NCI-H1694 treated with DMSO at 0.1 percent for 48 hours (cell line): ENCODE results near the gene CPNE4.

ENCODE experiments used
- DNase-seq: peaks from one replicate; lab custom pipeline; 2025; lab: John Stamatoyannopoulos, UW

CPNE4 gene

DNA sequence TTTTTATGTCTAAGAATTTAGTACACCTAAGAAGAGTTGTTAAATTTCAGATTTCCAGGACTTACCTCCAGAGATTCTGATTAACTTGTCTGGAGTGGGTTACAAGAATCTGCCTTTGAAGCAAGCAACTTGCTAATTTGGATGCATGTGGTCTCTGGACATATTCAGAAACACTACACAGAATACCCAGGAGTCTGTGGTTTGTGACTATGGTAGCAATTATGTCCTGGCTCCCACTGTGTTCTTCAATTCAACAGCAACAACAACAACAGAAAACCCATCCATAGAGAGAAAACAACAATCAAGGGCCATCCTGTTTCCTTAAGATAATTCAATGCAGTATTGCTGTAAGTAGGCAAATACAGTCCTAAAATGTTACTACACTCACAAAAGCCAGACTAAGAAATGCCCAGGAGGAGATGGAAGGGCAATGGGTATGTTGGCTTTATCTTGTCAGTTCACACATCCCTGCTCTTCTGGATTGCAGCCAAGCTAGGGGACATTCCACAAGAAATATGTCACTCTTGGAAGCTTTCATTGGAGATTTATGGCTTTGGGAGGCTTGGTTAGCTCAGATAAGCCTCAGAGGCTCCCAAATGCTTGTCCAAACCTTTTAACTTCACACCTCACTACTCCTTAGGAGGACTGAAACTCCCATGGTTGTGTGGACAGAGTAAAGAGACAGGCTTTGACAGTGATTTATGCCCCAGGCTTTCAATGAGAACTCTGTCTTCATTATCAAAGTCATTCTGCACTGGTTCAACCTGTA lies 432.6 kb downstream of the CPNE4 start:
- no peak for DNase-seq

DNA sequence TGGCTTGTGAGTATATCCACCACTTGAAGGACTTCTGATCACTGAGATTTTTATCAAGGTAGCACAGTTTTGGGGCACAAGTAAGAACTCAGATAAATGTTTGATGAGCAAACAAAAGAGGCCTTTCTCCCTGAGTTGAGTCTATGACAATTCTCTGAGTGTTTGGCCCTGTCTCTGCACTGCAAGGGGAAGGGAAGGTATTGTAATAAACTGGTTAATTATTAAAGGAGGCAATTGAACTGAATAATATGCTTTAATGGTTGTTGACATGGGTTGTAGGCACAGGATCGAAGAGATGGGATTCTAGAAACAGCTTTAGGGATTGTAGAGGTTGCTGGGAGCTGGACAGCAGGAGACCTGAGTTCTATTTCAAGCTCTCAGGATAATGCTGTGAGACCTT lies 437.0 kb downstream of the CPNE4 start:
- no peak for DNase-seq

DNA sequence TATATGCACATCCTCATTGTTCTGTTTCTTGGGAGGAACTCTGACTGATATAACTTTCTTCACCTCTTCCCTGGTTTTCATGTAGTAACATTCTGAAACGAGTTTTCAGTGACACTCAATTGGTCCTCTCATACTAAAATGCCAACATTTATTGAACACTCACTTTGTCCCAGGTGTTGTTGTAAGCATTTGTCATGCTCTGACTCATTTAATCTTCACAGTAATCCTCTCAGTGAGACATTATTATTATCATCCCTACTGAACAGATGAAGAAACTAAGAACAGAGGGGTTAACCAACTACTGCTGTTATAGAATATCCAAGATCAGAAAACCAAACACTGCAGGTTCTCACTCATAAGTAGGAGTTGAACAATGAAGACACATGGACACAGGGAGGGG lies 437.9 kb downstream of the CPNE4 start:
- no peak for DNase-seq

DNA sequence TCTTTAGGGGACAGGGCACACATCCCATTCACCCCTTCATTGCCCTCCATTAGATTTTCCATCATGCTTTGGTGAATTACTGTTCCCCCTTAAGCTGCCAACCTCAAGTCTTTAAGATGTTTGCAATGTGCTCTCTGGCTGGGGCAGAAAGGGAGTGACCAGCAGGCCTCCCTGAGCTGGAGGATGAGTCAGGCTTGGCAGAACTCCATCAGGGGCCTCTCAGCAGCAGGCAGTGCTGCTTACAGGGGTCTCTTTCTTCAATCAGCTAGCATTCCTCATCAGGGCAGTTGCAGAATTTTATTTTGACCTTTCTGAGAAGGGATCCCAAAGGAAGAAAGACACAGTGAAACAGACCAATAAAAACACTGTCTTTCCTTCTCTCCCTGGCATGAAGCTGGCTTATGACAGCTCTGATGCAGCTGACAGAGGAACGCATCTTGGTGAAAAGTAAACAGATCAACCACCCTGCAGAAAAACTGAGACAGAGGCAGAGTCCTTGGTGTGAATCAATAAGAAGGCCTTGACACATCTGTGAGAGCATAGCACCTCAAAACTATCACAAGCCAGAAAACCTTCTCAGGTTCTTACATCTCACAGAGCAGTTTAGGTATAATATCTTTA lies 443.3 kb downstream of the CPNE4 start:
- DNase-seq: no peak

DNA sequence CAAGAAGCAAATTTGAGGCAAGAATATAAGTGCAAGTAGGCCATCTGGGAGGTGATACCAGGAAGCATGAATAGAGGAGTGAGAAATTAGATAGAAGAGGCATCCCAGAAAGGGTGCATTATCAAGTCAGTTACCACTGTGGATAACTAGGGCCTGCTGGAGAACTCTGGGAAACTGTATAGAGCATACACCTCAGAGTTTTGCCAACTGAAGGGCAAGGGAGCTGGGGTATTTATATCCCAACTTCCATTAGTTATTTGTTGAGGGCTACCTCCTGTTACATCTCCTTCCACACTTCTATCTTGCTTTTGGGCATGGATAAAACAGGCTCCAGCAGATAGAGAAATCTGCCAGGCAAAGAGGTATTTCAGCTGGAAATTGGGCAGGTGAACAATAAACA lies 448.5 kb downstream of the CPNE4 start:
- DNase-seq: no peak

DNA sequence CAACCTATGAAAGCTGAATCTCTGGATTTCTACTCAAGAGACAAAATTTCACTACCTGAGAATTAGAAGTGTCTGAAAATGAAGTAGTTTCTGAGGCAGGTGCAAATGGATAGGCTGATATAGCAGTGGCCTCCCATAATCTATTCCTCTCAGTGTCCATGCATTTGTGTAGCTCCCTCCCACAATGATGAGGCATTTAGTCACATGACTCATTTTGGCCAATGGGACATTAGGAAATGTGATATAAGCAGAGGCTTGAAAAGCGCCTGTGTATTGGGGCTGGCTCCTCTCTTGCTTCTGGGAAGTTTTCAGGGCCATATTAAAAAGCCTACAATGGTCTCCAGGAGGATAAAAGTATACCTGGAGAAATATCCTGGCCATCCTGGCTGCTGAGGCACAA lies 452.4 kb downstream of the CPNE4 start:
- no peak for DNase-seq

DNA sequence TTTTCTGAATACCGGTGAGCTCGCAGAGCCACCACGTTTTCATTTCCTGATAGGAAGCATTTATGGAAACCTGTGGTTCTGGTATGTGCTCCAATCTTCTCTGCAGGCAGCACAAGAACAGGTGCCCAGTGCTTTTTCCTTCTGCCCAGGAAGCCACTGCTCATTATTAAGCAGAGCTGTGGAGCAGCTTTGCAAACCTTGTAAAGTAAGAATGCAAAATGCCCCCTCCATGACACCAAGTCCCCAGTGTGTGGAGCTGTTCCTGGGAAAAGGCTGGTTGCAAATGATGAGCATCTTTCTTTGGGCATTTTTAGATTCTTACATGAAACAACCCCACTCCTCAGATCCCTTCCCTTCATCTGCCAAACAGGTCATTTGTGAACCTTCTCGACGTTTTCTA lies 466.4 kb downstream of the CPNE4 start:
- no peak for DNase-seq

DNA sequence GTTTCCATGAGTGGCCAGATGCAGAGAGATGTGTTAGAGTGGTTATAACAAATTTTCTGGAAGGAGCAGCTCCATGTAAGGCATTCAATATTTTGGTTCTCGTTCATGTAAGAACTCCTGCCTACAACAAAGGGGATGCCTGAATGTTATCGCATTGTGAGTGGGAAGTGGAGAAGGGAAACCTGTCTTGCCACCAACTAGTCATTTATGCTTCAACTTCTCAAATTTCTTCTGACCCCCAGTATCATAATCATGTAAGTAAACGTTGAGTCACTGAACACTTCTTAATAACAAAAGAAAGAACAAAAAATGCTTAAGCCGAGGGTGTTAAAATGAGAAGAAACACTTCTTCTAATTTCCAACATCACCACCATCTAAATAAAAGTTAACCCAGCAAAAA lies 470.0 kb downstream of the CPNE4 start:
- no peak for DNase-seq

DNA sequence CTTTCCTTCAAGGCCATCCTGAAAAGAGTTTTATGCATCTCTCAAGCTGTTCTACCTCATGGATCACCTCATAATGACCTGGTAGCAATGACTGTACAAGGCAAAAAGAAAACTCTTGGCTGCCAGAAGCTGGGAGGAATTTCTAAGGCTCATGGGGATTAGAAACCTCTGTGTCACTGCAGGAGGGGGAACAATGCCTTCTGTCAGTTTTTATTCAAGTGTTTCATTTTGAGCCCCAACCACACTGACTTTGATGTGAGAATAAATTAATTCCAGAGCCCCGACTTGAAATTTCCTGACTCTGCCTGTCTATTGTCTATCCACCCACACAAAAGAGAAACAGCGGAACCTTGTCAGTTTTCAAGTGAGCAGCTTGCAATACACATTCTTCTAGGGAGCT lies 473.3 kb downstream of the CPNE4 start:
- no peak for DNase-seq

DNA sequence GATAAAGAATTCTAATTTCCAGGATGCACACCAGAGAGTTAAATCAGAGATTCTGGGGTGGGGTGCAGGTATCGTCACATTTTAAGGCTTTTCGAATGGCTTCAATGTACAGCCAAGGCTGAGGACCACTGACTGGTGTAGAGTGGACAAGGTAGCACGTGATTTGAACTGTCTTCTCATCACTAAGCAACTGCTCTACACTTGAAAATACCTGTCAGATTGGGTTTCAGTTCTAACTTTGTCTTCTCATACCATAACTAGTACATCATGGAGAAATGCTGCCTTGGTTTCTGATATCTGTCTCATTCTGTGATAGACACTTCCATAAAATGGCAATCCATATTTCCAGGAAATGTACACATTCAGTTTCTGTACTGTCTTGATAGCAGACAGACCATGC lies 474.0 kb downstream of the CPNE4 start:
- no peak for DNase-seq

DNA sequence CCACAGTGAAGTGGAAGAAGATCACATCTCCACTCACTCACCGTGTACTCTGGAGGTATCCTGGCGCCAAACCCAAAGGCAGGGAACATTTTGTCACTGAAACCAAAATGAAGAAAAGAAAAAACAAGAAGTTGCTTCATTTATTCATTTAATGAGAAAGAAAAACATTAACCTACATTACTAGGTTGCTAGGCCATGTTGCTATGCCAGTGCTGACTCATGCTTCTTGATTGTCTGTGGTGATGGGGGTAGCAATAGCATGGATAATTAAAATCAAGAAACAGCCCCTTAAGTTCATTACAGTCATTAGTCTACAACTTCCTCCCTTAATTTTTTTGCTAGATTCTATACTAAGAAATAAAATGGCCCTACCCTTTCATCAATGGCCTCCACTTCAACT lies 479.4 kb downstream of the CPNE4 start:
- DNase-seq: no peak

DNA sequence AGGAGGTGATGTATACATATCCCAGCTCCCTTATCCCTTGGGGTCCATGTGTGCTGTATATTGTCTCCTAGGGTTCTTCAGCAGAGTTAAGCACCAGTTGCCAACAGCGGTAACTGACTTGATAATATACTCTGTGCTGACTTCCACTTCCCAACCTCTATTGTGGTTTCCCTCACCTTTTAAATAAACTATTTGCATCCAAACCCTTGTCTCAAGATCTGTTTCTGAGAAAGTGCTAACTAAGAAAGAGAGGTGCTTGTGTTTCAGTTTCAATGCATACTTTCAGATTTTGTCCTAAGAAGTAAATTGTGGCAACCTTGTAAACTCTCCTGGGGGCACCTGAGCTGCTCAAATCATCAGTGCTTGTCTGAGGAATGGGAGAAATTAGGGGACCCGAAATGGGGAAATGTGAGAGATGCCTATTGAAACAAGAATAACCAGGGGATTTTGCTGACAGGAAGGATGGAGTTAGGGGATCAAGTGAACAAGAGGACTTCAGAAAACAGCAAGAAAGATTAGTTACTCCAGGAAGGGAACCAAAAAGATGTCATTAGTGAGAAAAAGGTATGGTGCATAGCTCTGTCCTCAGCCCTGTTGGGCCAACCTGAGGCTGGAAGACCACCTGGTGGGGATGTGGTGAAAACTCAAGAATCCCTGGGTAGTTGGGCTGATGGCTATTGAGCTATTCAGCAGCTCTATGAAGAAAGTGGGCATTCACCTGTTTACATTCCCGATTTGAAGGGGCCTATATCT lies 481.1 kb downstream of the CPNE4 start:
- DNase-seq: no peak

DNA sequence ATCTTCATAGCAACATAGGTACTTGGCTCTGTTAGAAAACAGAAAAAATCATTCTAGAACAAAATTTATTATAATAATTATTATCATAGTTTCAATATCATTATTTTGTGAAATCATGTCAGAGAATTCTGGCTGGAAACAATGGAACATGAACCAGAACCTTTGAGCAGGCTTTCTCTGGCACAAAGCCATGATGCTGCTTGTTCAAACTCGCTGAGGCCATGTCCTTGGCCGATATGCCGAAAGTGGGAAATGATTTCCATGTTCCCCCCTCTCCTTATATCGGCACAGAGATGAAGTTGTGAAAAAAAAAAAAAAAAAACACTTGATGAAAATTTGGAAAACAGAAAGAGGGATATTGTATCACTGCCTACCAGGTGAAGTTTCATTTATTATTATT lies 483.1 kb downstream of the CPNE4 start:
- no peak for DNase-seq

DNA sequence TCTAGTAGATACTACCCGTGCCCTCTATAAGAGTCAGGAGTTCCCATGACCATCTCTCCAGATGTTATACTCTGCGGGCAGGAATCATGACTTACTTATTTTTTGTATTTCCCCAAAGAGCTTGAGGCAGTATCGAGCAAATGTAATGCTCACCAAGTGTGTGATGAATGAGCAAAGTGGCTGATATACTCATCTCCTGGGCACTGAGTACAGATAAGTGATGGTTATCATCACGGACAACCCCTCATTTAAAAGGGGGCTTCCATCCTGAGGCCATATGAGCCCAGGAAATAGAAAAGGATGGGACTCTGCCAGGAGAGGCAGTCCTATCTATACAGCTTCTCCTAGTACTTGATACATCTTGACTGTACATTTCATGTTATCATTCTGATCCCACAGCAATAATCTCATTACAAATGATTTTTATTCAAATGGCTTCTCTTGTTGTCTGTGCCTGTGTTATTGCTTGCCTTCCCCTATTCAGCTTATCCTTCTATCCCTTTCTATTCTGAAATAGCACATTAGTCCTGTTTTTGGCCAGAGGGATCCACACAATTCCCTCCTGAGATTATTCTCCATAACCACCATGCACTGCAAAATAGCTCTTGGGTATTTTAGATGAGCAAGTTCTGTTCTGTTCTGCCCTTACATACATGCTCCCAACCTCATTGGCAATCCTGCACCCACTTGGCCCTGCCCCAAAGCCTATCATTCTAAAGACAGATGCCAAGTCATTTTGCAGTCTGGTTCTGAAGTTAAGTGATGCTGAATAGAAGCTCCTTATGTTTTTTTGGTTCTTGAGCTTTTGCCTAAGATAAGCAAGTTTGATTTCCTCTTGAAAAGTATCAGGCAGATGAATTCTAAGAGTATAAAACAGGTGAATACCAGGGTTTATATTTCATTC lies 484.0 kb downstream of the CPNE4 start:
- DNase-seq: no peak

DNA sequence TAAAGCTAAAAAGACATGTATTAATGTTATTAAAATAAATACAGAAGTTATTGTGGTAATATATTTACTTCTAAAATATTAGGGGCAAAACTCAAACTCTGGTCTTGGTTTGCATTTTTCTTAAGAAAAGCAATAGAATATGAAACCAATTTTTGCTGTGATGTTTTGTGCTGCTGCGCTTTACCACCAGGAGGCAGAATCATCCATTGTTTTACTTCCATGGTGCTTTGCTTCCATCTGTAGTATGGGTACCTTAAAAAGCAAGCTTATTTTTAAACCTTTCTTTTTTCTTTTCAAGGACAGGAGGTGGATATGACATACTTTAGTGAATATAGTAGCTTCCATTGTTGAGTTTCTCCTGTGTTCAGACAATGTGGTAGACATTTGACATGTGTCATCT lies 485.5 kb downstream of the CPNE4 start:
- DNase-seq: no peak

DNA sequence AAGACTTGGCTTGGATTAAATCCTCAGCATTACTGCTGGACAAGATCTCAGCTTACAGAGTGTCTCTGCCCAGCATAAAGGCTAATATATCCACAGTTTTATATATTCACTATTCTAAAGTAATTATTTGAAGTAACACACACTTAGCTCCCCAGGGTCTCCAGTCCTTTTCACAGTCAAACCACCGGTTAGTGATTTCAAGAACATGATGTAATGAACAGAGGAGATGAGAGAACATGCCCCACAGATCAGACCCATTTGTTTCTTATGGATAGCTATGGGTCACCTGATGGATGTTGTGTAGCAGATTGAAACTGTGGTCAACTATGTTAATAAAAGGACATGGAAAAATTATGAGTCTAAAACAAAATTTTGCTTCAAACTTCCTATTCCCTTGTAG lies 487.2 kb downstream of the CPNE4 start:
- no peak for DNase-seq

DNA sequence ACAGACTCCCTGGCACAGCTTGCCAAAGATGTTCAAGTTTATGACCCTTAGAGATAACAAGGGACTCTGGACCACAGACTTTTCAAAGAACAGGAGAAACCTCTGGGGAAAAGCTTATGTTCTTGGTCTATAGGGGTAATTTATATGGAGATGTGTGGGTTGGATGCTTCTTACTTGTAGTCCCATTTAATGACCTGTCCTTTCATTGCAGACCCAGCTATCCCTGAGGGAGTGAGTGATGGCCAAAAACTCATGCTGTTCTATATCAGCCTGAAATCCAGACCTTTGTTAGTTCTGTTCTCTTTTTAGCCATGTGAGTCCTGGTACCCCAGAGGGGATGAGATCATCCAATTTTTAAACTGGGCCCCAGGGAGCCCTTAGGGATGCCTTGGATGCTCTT lies 488.4 kb downstream of the CPNE4 start:
- DNase-seq: no peak

DNA sequence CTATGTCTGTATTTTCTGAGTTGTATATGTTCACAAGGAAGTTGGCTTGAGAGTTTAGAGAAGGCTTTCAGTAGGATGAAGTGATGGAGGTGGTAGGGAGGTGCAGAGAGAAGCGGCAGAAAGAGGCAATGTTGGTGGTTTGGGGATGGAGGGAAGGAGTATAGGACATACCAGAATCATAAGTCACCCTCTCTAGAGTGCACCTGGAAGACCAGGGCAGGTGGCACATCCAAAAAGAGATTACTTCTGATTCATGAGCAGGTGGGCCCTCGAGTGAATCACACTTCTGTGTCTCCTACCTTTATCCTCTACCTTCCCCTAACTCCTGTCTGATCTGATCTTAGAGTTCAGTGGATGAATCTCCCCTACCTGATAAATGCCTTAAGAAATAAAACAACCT lies 490.3 kb downstream of the CPNE4 start:
- no peak for DNase-seq

DNA sequence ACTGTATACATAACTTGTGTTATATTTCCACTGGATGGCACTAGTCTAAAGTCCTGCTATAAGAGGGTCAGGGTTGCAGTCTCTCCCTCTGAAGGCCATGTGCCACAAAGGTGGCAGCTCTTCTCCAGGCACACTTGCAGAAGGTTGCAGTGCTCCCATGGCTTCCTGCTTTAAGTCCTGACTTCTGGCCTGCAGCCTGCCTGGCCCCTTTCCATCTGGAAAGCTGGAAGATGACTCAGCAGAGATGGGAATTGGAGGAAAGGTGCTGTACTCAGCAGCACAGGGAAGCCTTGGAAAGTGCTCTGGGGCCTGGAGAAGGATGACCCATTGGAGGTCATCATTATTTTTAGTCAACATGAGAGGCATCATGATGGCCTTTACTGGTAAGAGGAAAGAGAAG lies 491.1 kb downstream of the CPNE4 start:
- DNase-seq: no peak

DNA sequence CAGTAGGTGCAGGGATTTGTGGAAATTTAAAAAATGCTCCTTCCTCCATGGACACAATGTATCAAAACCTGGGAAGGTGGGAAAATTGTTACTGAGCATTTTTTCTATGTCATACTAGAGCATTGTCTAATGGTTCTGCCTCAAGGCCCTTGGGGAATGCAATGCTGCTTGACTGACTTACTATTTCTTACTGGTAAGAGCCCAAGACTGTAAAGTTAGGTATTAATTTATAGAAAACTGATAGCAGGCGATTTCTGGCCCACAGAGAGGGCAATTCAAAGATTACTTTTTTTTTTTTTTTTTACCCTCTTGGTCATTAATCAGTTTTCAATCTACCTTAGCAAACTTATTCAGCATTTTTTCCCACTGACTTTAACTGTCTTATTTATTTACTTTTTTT lies 493.5 kb downstream of the CPNE4 start:
- no peak for DNase-seq

DNA sequence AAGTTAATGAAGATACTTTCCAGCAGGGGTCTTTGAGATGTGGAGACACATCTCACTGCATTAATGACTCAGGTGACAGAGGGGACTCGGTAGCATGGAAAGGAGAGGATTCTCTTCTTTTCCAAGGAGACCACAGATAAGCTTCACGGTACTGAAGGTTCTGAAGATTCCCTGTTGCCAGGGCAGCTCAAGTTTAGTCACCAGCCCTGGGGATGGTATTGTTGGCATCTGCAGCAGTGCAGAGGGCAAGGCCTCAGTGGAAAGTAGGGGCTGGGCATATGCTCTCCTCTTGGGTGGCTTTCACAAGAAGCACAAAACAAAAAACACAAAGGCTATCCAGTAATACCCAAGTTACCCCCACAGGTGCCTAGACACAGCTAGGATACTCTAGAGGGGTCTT lies 494.0 kb downstream of the CPNE4 start:
- DNase-seq: no peak

DNA sequence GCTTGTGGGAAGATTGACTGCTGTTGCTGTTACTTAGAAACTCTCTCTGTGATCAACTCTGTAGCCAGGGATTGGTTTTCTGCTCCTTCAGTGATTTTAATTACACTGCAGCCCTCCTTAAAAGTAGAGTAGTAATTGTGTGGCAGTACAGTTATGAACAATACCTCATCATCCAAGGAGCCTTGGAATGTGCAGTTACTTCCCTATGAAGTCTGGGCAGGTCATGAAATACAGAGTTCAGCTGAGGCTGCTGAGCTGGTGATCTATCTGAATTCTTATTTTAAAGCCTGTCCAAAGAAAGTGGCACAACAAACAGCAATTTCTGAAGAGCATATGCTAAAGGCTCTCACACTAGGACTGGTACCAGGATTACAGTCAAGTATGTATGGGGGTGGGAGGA lies 494.7 kb downstream of the CPNE4 start:
- DNase-seq: no peak
